Subcutaneous abdominal adipose tissue (tissue), 5 donors: ENCODE measurements around the gene MCL1.
"Not testable (repeated sequence)": the region's sequence is repeated elsewhere in the genome, so short reads cannot be mapped to it uniquely, and the experiment has no call there.

ENCODE experiments used
- H3K27ac ChIP-seq: one replicate; pipeline ENCODE4 v1.7.0; 2013; ENCODE audit warnings: low read depth, mild to moderate bottlenecking, inconsistent platforms, low read length, moderate library complexity
- H3K27me3 ChIP-seq, 5 donors: one replicate each; pipeline ENCODE4 v1.7.0; 2013; ENCODE audit warnings: low read length in 5 of 5, inconsistent platforms in 1 of 5; ENCODE audit not compliant: control insufficient read depth in 5 of 5, insufficient read depth in 4 of 5
- H3K36me3 ChIP-seq, 5 donors: one replicate each; pipeline ENCODE4 v1.7.0; 2013; ENCODE audit warnings: low read length in 5 of 5; ENCODE audit not compliant: control insufficient read depth in 5 of 5, insufficient read depth in 5 of 5
- H3K4me1 ChIP-seq, 5 donors: one replicate each; pipeline ENCODE4 v1.7.0; 2013; ENCODE audit warnings: low read length in 5 of 5, mild to moderate bottlenecking in 3 of 5, moderate library complexity in 1 of 5; ENCODE audit not compliant: control insufficient read depth in 5 of 5, insufficient read depth in 5 of 5
- H3K4me3 ChIP-seq, 5 donors: one replicate each; pipeline ENCODE4 v1.7.0; 2013; ENCODE audit warnings: low read length in 5 of 5, low read depth in 1 of 5
- H3K9ac ChIP-seq, 5 donors: one replicate each; pipeline ENCODE4 v1.7.0; 2013; ENCODE audit warnings: low read length in 5 of 5, mild to moderate bottlenecking in 4 of 5, moderate library complexity in 3 of 5
- H3K9me3 ChIP-seq, 5 donors: one replicate each; pipeline ENCODE4 v1.7.0; 2013; ENCODE audit warnings: low read length in 5 of 5; ENCODE audit not compliant: control insufficient read depth in 5 of 5
- donor health status: healthy.
- donor health status: healthy.
- donor health status: healthy.
- donor health status: healthy.
- donor health status: healthy.

The MCL1 gene

GRCh38 chr1:150579110-150579944 is at the start of gene MCL1:
Gene MCL1 (minus strand): TSS chr1:150579610. CDS start chr1:150579530, 80 bp downstream.
- Histone ChIP-seq H3K27ac (peak within 1 kb of the TSS; percentile 99), H3K36me3 (peaks cover 30 to 39% (median 36%) of the 10 kb centered on the region in 5 donors), H3K9ac (peak within 1 kb of the TSS; percentile 95 to 100 (median 99)), H3K4me1 (peaks cover 4 to 39% (median 36%) of the 10 kb centered on the region in 5 donors), H3K9me3 (no peaks in the 10 kb centered on the region), H3K4me3 (peak within 1 kb of the TSS; percentile 88 to 100 (median 98)), H3K27me3 (no peaks in the 10 kb centered on the region)

- H3K9ac ChIP-seq, result peak overlapping the region; percentile 50 to 93 (median 74)
- H3K9me3 ChIP-seq, result no peaks in the 10 kb centered on the region
- peak overlapping the region; percentile 73 to 96 (median 86) for H3K4me3 ChIP-seq
- peak overlapping the region; percentile 95 for H3K27ac ChIP-seq
- H3K27me3 ChIP-seq, result no peaks in the 10 kb centered on the region
- H3K36me3 ChIP-seq, result peaks cover 22 to 37% (median 32%) of the 10 kb centered on the region in 5 donors
- H3K4me1 ChIP-seq, result peaks cover 0 to 23% (median 20%) of the 10 kb centered on the region in 5 donors
These were observed 49.3 kb upstream of the MCL1 start for GRCh38 chr1:150628766-150629114.

GRCh38 chr1:150627826-150628410 is 48.5 kb upstream of the MCL1 start:
- peaks cover 22 to 43% (median 37%) of the 10 kb centered on the region in 5 donors for H3K36me3 ChIP-seq
- peak overlapping the region; percentile 73 to 96 (median 86) for H3K4me3 ChIP-seq
- H3K4me1 ChIP-seq, result peaks cover 0 to 25% (median 22%) of the 10 kb centered on the region in 5 donors
- H3K9ac ChIP-seq, result peak overlapping the region in 2 of 5 donors; percentile 89 to 93
- no peaks in the 10 kb centered on the region for H3K9me3 ChIP-seq
- no peaks in the 10 kb centered on the region for H3K27me3 ChIP-seq
- H3K27ac ChIP-seq, result peak overlapping the region; percentile 33

- H3K9me3 ChIP-seq, result no peaks in the 10 kb centered on the region
- peaks cover 0 to 41% (median 34%) of the 10 kb centered on the region in 5 donors for H3K4me1 ChIP-seq
- H3K27ac ChIP-seq, result no peak overlapping the region
- no peak overlapping the region for H3K4me3 ChIP-seq
- no peaks in the 10 kb centered on the region for H3K27me3 ChIP-seq
- H3K9ac ChIP-seq, result no peak overlapping the region
- peaks cover 22 to 44% (median 39%) of the 10 kb centered on the region in 5 donors for H3K36me3 ChIP-seq
These were observed 46.7 kb upstream of the MCL1 start for GRCh38 chr1:150626150-150626549.

- not testable (repeated sequence) for H3K9ac ChIP-seq, H3K9me3 ChIP-seq, H3K4me3 ChIP-seq, H3K27ac ChIP-seq, H3K27me3 ChIP-seq
- H3K4me1 ChIP-seq, result peaks cover 4 to 48% (median 41%) of the 10 kb centered on the region in 5 donors
- peaks cover 22 to 49% (median 42%) of the 10 kb centered on the region in 5 donors for H3K36me3 ChIP-seq
These were observed 45.1 kb upstream of the MCL1 start for GRCh38 chr1:150624546-150624945.

- peaks cover 4 to 52% (median 45%) of the 10 kb centered on the region in 5 donors for H3K4me1 ChIP-seq
- not testable (repeated sequence) for H3K27me3 ChIP-seq, H3K27ac ChIP-seq, H3K9me3 ChIP-seq, H3K9ac ChIP-seq, H3K4me3 ChIP-seq
- H3K36me3 ChIP-seq, result peaks cover 22 to 49% (median 42%) of the 10 kb centered on the region in 5 donors
These were observed 44.7 kb upstream of the MCL1 start for GRCh38 chr1:150624134-150624533.

GRCh38 chr1:150622303-150622975 is 43.0 kb upstream of the MCL1 start:
- H3K27ac ChIP-seq, result peak overlapping the region; percentile 35
- peaks cover 4 to 45% (median 35%) of the 10 kb centered on the region in 5 donors for H3K4me1 ChIP-seq

GRCh38 chr1:150621497-150622302 is 42.3 kb upstream of the MCL1 start:
- H3K36me3 ChIP-seq, result peaks cover 17 to 48% (median 38%) of the 10 kb centered on the region in 5 donors
- no peaks in the 10 kb centered on the region for H3K9me3 ChIP-seq
- H3K9ac ChIP-seq, result peak overlapping the region in 2 of 5 donors; percentile 25 to 37
- no peaks in the 10 kb centered on the region for H3K27me3 ChIP-seq
- H3K4me3 ChIP-seq, result no peak overlapping the region
- peak overlapping the region; percentile 35 for H3K27ac ChIP-seq
- H3K4me1 ChIP-seq, result peaks cover 4 to 45% (median 35%) of the 10 kb centered on the region in 5 donors

More at GRCh38 chr1:150622303-150622975, 43.0 kb upstream of the MCL1 start:
- H3K4me3 ChIP-seq, result no peak overlapping the region
- no peaks in the 10 kb centered on the region for H3K27me3 ChIP-seq
- H3K36me3 ChIP-seq, result peaks cover 22 to 49% (median 42%) of the 10 kb centered on the region in 5 donors
- no peaks in the 10 kb centered on the region for H3K9me3 ChIP-seq
- peak overlapping the region in 3 of 5 donors; percentile 18 to 37 (median 25) for H3K9ac ChIP-seq

- Histone ChIP-seq H3K9me3 (no peaks in the 10 kb centered on the region), H3K27me3 (no peaks in the 10 kb centered on the region), H3K4me1 (peaks cover 4 to 45% (median 35%) of the 10 kb centered on the region in 5 donors), H3K4me3 (no peak overlapping the region), H3K27ac (peak overlapping the region; percentile 78), H3K9ac (peak overlapping the region in 1 of 5 donors; percentile 63), H3K36me3 (peaks cover 16 to 45% (median 30%) of the 10 kb centered on the region in 5 donors)
These were observed 41.5 kb upstream of the MCL1 start for GRCh38 chr1:150620919-150621318.
